Right cardiac atrium (tissue), 5 donors: Measurements from ENCODE around the gene WNT7B. TPM values are rescaled to one million over a fixed set of nuclear protein-coding genes. Genes with fewer than 3 reads are reported as not detected.

ENCODE experiments used
- ATAC-seq, 2 donors: fragments of 200-7000 bp; cut with Tn5 transposase; one replicate each; pipeline versions ENCODE4 v1.8.0 to v1.9.1; 2020; ENCODE audit warnings: moderate library complexity in 2 of 2, mild to moderate bottlenecking in 1 of 2
- DNase-seq, 3 donors: peaks; one replicate each; pipeline ENCODE4 v3.0.0-alpha.2; 2020
- H3K27ac ChIP-seq: one replicate; pipeline ENCODE4 v1.5.1; 2013; ENCODE audit warnings: mild to moderate bottlenecking, low read length, control low read depth, moderate library complexity
- H3K27me3 ChIP-seq: one replicate; pipeline ENCODE4 v1.6.1; 2013; ENCODE audit not compliant: control insufficient read depth, insufficient read depth
- H3K4me1 ChIP-seq: one replicate; pipeline ENCODE4 v1.6.1; 2013; ENCODE audit warnings: low read length; ENCODE audit not compliant: control insufficient read depth, insufficient read depth
- H3K4me3 ChIP-seq: one replicate; pipeline ENCODE4 v1.5.1; 2013; ENCODE audit warnings: low read length, control low read depth
- H3K9me3 ChIP-seq: one replicate; pipeline ENCODE4 v1.6.1; 2013; ENCODE audit warnings: low read length; ENCODE audit not compliant: control insufficient read depth
- WGBS: extraction: QIAGEN DNeasy Blood & Tissue Kit; methylation state at CpG from one replicate; pipeline ENCODE4 v1.1.7; 2013; 5-methylcytosine and 5-hydroxymethylcytosine counted together
- intact Hi-C, 4 donors: fragments of 100-400 bp; cut with DNase I; formaldehyde crosslinking; loops; one replicate each; pipeline versions ENCODE4 v1.11.0 to v1.14.0; 2022 to 2023
- polyA plus RNA-seq: library from polyadenylated mRNA; stranded (reverse); fragments of 200-250 nt; gene quantifications from one replicate; pipeline ENCODE4 v1.2.3, GENCODE V29; 2013
- total RNA-seq, 4 donors: library from RNA; stranded (reverse); fragmentation: NEBNext Ultra II Directional; extraction: Animal tissue kit (Norgen Biotek cat#: 25700); gene quantifications; one replicate each; pipeline ENCODE4 v1.2.1, GENCODE V29; 2021
- donor health status: healthy with polysubstance abuse.
- donor health status: DM: no; HTN: yes; CAD: no.
- donor health status: DM: no; HTN: no; CAD: no.
- donor health status: DM: no; HTN: yes; CAD: no; lungs with severe emphysema.
- donor health status: DM: yes; HTN: yes; CAD: no.

Gene WNT7B
- total and polyA plus RNA-seq, 5 donors, result not detected

GRCh38 chr22:45923835-45924234, 53.1 kb downstream of the WNT7B start:
- intact Hi-C loops, result no loop called here
- H3K9me3 ChIP-seq, result no peaks in the 10 kb centered on the region
- 66% methylated on average over 22 of the region's 22 CpGs for WGBS
- DNase-seq, result peak in 1 of 3 donors; percentile 20
- ATAC-seq, result no peak
- H3K4me1 ChIP-seq, result no peaks in the 10 kb centered on the region
- no peak overlapping the region for H3K4me3 ChIP-seq
- H3K27me3 ChIP-seq, result no peaks in the 10 kb centered on the region
- H3K27ac ChIP-seq, result no peak overlapping the region

DNA sequence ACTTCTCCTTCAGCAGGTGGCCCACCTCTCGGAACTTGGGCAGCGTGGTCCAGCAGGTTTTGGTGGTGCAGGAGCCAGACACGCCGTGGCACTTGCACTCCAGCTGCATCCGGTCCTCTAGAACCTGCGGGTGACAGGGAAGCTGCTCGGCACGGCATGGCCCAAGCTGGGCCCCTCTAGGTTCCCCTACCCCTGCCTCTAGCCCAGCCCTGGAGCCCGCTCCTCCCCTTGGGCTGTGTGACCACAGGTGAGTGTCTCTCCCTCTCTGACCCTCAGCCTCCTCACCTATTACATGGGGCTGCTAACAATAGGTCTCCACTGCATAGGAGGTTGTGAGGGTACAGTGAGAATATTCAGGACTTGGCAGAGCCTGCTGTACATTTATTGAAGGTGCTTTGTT, 53.8 kb downstream of the WNT7B start:
- ATAC-seq (no peak), DNase-seq (no peak)
- 85% methylated on average over 9 of the region's 9 CpGs for WGBS
- Histone ChIP-seq H3K27ac (no peak overlapping the region), H3K4me1 (no peaks in the 10 kb centered on the region), H3K27me3 (no peaks in the 10 kb centered on the region), H3K9me3 (no peaks in the 10 kb centered on the region), H3K4me3 (no peak overlapping the region)
- intact Hi-C loops, result no loop called here

- H3K4me3 ChIP-seq, result no peak overlapping the region
- H3K27ac ChIP-seq, result no peak overlapping the region
- intact Hi-C loops, result no loop called here
- ATAC-seq (no peak), DNase-seq (peak in 1 of 3 donors; percentile 25)
- no peaks in the 10 kb centered on the region for H3K4me1 ChIP-seq
- 91% methylated on average over 29 of the region's 29 CpGs for WGBS
- H3K27me3 ChIP-seq, result no peaks in the 10 kb centered on the region
- H3K9me3 ChIP-seq, result no peaks in the 10 kb centered on the region
Measured at GRCh38 chr22:45922661-45923060, 54.3 kb downstream of the WNT7B start.

DNA sequence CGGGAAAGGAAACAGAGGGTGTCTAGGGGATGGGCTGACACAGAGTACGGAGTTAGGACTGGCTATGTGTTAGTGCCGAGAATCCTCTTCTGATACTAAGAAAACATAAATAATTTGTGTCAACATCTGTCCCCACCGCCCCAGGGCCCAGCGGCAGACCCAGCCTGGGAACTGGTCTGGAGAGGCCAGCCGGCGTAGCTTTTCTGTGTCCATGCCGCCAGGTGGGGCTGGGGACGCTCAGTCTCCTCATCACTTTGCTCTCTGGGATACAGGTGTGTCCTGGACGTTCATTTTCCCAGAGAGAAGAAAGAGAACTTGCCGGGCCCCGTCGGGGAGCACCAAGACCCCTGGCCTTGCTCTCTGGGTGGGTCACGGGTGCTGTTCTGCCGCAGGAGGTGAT, 54.7 kb downstream of the WNT7B start:
- 78% methylated on average over 15 of the region's 15 CpGs for WGBS

GRCh38 chr22:45919504-45920286, 57.3 kb downstream of the WNT7B start:
- WGBS, result 84% methylated on average over 15 of the region's 15 CpGs
- peak in 1 of 3 donors; percentile 15 for DNase-seq
- ATAC-seq, result no peak
- no peaks in the 10 kb centered on the region for H3K4me1 ChIP-seq
- H3K4me3 ChIP-seq, result no peak overlapping the region
- no peaks in the 10 kb centered on the region for H3K9me3 ChIP-seq
- intact Hi-C loops, result no loop called here
- no peak overlapping the region for H3K27ac ChIP-seq
- H3K27me3 ChIP-seq, result no peaks in the 10 kb centered on the region

More for the DNA sequence above, 54.7 kb downstream of the WNT7B start:
- Histone ChIP-seq H3K27ac (no peak overlapping the region), H3K9me3 (no peaks in the 10 kb centered on the region), H3K4me1 (no peaks in the 10 kb centered on the region), H3K4me3 (no peak overlapping the region), H3K27me3 (no peaks in the 10 kb centered on the region)
- DNase-seq (no peak), ATAC-seq (no peak)
- intact Hi-C loops, result no loop called here

DNA sequence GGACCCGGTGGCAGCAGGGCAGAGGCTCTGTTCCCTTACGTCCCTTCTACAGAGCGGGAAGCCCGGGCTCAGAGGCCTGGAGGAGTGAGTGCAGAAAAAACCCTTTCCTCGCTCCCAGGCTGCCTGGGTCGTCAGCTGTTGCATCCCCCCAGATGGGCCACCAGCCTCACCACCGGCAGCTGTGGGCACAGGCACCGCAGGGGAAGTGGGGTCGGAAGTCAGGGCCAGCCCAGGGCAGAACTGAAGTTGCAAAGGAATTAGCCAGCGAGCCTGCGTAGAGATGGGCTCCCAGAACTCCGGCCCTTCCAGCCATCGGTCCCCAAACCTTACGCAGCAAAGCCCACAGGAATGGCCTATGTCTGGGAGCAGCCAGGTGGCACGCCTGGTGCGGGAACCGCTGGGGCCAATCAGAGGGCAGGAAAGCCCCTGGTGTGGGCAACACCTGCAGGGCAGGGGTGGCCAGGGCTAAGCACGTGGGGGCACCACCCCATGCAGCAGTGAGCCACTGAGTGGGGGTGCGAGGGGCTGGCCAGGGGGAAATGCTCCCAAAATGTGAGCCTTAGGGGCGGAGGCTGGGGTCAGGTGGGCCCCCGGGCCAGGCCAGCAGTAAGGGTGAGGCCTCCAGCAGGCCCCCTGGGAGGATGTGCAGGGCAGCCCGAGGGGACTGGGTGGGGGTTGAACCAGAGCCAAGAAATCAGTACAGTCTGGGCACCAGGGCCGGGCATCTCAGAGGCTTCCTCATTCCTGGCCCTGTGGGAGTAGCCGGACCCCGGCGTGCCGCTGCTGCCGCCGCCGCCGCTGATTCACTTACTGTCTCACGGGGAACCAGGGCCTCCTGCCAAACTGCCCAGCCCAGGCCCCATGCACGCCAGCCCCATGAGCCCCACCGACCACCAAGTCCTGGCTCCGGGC, 58.2 kb downstream of the WNT7B start:
- 75% methylated on average over 35 of the region's 35 CpGs for WGBS
- H3K27ac ChIP-seq, result no peak overlapping the region
- no peaks in the 10 kb centered on the region for H3K27me3 ChIP-seq
- H3K4me3 ChIP-seq, result no peak overlapping the region
- DNase-seq (peak in 1 of 3 donors; percentile 52), ATAC-seq (no peak)
- intact Hi-C loops, result no loop called here
- no peaks in the 10 kb centered on the region for H3K4me1 ChIP-seq
- no peaks in the 10 kb centered on the region for H3K9me3 ChIP-seq

GRCh38 chr22:45917700-45918458, 59.1 kb downstream of the WNT7B start:
- intact Hi-C loops, result no loop called here
- Histone ChIP-seq H3K27ac (no peak overlapping the region), H3K27me3 (no peaks in the 10 kb centered on the region), H3K4me3 (no peak overlapping the region), H3K4me1 (no peaks in the 10 kb centered on the region), H3K9me3 (no peaks in the 10 kb centered on the region)
- no peak for ATAC-seq
- whole genome bisulfite sequencing, result 74% methylated on average over 14 of the region's 14 CpGs
- DNase-seq, result peak in 1 of 3 donors; percentile 18

DNA sequence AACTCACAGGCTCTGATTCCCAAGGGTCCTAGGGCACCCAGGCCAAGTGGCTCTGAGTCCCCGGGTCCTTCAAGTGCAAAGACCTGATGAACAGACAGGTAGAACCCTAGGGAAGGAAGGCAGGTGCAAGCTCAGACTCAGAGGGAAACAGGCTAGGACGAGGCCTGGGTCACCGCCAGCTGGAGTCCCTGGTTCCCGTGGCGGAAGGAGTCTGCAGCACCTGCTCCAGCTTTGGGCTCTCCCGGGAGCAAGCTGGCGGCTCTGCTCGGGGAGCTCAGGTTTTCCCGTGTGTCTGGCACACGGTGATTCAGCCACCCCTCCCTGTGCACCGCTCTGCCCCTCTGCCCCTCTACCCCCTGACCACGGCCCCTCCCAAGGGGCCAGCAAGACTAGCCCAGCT, 59.8 kb downstream of the WNT7B start:
- 75% methylated on average over 12 of the region's 12 CpGs for WGBS
- H3K9me3 ChIP-seq, result no peaks in the 10 kb centered on the region
- no peaks in the 10 kb centered on the region for H3K4me1 ChIP-seq
- no peaks in the 10 kb centered on the region for H3K27me3 ChIP-seq
- H3K27ac ChIP-seq, result no peak overlapping the region
- DNase-seq (peak in 1 of 3 donors; percentile 29), ATAC-seq (no peak)
- intact Hi-C loops, result no loop called here
- no peak overlapping the region for H3K4me3 ChIP-seq

- H3K4me1 ChIP-seq, result no peaks in the 10 kb centered on the region
- DNase-seq, result peak in 1 of 3 donors; percentile 25
- no peaks in the 10 kb centered on the region for H3K9me3 ChIP-seq
- intact Hi-C loops, result no loop called here
- no peaks in the 10 kb centered on the region for H3K27me3 ChIP-seq
- H3K4me3 ChIP-seq, result no peak overlapping the region
- no peak overlapping the region for H3K27ac ChIP-seq
- 70% methylated on average over 7 of the region's 7 CpGs for WGBS
- ATAC-seq, result no peak
Measured at GRCh38 chr22:45916515-45916914, 60.4 kb downstream of the WNT7B start.

DNA sequence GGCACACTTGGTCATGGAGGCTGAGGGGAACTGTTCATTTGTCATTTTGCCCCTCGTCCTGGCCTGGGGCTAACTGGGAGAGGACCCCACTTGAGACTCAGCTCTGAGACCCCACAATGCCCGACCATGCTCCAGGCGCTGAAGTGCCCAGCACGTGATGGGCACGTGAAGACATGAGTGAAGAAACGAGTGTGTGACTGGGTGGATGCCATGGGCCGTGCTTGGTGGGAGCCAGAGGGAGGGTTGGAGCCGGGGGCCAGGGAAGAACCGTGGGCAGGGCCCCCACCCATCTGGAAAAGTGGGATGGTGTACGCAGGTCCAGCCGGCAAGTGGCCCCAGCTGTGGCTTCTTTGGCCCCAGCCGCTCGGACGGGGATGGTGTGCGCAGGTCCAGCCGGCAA, 61.1 kb downstream of the WNT7B start:
- Histone ChIP-seq H3K4me1 (no peaks in the 10 kb centered on the region), H3K9me3 (no peaks in the 10 kb centered on the region), H3K27ac (no peak overlapping the region), H3K27me3 (no peaks in the 10 kb centered on the region), H3K4me3 (no peak overlapping the region)
- 90% methylated on average over 16 of the region's 16 CpGs for WGBS
- no peak for ATAC-seq
- DNase-seq, result peak in 1 of 3 donors; percentile 15
- intact Hi-C loops, result no loop called here
